SJCRH30 (cell line): Measurements from ENCODE around the gene PYGB. TPM values are rescaled to one million over a fixed set of nuclear protein-coding genes. Genes with fewer than 3 reads are reported as not detected.
"Not testable (repeated sequence)": the region's sequence is repeated elsewhere in the genome, so short reads cannot be mapped to it uniquely, and the experiment has no call there.

Experiments used
- DNase-seq, 2 experiments: peaks; one replicate each; pipeline ENCODE4 v3.0.0-alpha.2; 2015 to 2020
- H3K27ac ChIP-seq: fragments of 250-450 bp; sonication (Bioruptor Pico); 2 replicates; pipeline ENCODE4 v1.5.1; 2020; ENCODE audit warnings: mild to moderate bottlenecking, moderate library complexity
- H3K27me3 ChIP-seq: fragments of 250-450 bp; sonication (Bioruptor Pico); 2 replicates; pipeline ENCODE4 v1.5.1; 2020; ENCODE audit warnings: mild to moderate bottlenecking, moderate library complexity
- H3K36me3 ChIP-seq: fragments of 250-450 bp; sonication (Bioruptor Pico); 2 replicates; pipeline ENCODE4 v1.5.1; 2020; ENCODE audit warnings: mild to moderate bottlenecking, moderate library complexity
- H3K4me1 ChIP-seq: fragments of 250-450 bp; sonication (Bioruptor Pico); 2 replicates; pipeline ENCODE4 v1.5.1; 2020; ENCODE audit warnings: mild to moderate bottlenecking, moderate library complexity
- H3K4me3 ChIP-seq: fragments of 250-450 bp; sonication (Bioruptor Pico); 2 replicates; pipeline ENCODE4 v1.5.1; 2020; ENCODE audit warnings: mild to moderate bottlenecking, moderate library complexity
- H3K9me3 ChIP-seq: fragments of 250-450 bp; sonication (Bioruptor Pico); replicated peaks from 2 replicates; pipeline ENCODE4 v1.5.1; 2020; ENCODE audit warnings: mild to moderate bottlenecking, moderate library complexity
- total RNA-seq: library from RNA; depleted of rRNA; stranded (reverse); fragments of >200 nt; shearing (Covaris generic); gene quantifications from 2 replicates; pipeline ENCODE4 v1.2.3, GENCODE V29; 2014

The PYGB gene
- total RNA-seq, 1 experiment from 2014 or later, result 42.3 TPM

DNA sequence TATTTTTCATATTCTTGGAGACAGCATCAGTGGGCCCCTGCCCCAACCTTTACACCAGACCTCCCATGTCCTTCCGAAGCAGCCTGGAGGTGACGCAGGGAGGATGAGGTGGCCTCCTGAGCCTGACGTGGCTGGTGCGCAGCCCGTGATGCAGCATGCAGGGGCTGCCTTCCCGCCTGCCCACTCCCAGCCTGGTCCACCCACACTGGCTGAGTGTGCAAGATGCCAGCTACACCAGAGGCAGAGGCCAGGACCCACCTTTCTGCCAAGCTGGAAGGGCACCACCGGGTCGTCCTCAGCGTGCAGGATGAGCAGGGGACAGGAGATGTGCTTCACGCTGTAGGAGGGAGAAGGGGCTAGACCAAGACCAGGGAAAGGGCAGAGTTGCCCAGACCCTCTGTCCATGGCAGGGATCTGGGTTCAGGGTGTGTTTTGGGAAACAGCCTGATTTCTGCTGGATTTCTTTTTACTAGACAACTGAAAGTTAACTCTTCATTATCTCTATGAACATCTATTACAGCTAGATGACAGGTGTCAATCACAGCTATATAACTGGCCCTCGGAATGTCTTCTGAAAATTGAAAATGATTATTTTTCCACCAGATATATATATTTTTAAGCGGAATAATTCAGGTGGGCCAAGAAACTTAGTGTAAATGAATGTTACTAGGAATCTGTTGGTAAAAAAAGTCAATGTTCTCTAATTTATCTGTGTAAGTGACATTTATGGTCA, 55.6 kb downstream of the PYGB start:
- H3K9me3 ChIP-seq, result no peaks in the 10 kb centered on the region

DNA sequence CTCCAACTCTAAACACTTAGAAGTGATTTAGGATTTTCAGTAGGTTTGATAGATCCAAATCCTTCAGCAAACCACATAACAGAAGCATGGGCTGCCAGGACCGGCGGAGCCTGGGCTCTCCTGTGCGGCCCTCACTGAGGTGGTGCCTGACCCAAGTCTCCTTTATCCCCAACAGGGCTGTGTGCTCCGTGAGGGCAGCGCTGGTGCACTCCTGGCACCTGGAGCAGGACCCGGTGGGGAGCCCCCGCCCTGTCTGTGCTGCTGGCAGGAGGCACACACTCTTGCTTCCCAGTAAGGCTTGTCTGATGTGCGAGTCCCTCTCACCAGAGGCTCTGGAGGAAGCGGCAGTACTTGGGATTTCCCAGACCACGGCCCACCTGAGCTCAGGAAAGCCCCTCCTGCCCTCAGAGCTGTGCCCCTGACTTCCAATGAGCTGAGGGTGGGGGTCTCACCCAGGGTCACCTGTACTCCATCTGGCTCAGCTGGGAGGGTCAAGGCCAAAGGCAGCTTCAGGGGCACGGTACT, 56.2 kb downstream of the PYGB start:
- Histone ChIP-seq H3K27ac (no peak overlapping the region), H3K27me3 (no peaks in the 10 kb centered on the region), H3K36me3 (peaks cover 9% of the 10 kb centered on the region), H3K4me1 (peaks cover 26% of the 10 kb centered on the region), H3K4me3 (no peak overlapping the region), H3K9me3 (no peaks in the 10 kb centered on the region)
- DNase-seq, result no peak

More for the DNA sequence above, 55.6 kb downstream of the PYGB start:
- H3K27ac ChIP-seq, result no peak overlapping the region
- H3K4me1 ChIP-seq, result peaks cover 23% of the 10 kb centered on the region
- H3K4me3 ChIP-seq, result no peak overlapping the region
- no peak for DNase-seq
- H3K36me3 ChIP-seq, result peaks cover 9% of the 10 kb centered on the region
- no peaks in the 10 kb centered on the region for H3K27me3 ChIP-seq

DNA sequence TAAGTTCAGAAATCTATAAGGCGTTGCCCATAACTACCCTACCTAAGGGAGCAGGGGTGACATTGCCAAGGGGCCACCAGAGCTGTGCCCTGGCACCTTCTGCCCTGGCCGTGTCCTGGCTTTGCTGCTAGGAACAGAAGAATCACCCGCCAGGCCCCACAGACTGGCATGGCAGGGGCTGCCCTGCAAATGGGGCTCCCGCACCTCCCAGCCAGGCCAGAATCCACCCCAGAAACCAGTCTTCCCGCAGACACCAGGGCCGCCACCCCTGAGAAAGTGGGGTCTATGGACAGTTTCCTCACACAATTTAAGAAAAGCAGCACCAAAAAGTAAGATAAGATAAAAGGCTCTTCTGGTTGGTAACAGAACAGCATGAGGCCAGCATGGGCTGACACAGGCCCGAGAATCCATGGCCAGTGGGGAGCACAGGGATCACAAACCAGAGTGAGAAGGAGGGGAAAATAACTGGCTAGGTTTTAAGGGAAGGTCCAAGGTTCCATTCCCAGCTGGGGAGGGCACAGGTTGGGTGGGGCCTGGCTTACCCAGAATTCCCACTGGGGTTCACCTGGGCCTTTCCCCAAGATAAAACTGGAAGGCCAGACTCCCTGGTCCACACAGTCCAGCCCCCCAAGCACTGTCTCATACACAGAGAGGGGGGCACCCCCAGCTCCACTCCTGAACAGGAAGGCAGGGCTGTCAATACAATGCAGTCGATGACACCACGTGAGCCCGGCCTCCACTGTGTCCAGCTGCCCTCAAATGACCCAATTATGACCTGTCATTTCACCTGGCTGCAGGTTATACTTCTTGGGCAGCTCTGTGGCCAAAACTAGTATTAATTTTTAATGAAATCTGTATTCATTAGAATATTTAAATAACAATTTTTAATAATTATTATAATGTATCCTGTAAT, 59.4 kb downstream of the PYGB start:
- H3K27me3 ChIP-seq, result no peaks in the 10 kb centered on the region
- H3K27ac ChIP-seq, result no peak overlapping the region
- peaks cover 3% of the 10 kb centered on the region; the same call in 1 of the 2 replicates for H3K36me3 ChIP-seq
- no peak for DNase-seq
- no peak overlapping the region for H3K4me3 ChIP-seq
- H3K9me3 ChIP-seq, result no peaks in the 10 kb centered on the region
- H3K4me1 ChIP-seq, result peaks cover 34% of the 10 kb centered on the region

DNA sequence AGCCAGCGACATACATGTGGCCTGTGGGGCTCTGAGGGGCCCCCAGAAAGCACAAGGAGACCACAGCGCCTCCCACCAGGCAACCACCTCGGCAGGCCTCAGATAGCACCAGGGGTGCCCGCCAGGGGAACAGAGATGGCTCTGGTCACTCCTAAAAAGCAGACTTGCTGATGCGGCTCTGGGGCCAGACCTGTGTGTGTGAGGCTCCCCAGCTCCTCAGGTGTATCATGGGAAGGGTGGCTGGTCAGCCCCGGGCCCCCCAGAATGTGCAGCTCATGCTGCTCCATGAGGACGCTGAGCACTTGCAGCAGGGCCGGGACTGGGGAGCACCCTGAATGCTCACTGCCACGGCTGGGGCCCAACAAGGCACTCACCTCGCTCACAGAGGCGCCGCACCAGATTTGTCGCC, 60.2 kb downstream of the PYGB start:
- peaks cover 34% of the 10 kb centered on the region for H3K4me1 ChIP-seq
- no peak for DNase-seq
- no peak overlapping the region for H3K4me3 ChIP-seq
- no peak overlapping the region for H3K27ac ChIP-seq
- no peaks in the 10 kb centered on the region for H3K9me3 ChIP-seq
- peaks cover 3% of the 10 kb centered on the region; the same call in 1 of the 2 replicates for H3K36me3 ChIP-seq
- H3K27me3 ChIP-seq, result no peaks in the 10 kb centered on the region

DNA sequence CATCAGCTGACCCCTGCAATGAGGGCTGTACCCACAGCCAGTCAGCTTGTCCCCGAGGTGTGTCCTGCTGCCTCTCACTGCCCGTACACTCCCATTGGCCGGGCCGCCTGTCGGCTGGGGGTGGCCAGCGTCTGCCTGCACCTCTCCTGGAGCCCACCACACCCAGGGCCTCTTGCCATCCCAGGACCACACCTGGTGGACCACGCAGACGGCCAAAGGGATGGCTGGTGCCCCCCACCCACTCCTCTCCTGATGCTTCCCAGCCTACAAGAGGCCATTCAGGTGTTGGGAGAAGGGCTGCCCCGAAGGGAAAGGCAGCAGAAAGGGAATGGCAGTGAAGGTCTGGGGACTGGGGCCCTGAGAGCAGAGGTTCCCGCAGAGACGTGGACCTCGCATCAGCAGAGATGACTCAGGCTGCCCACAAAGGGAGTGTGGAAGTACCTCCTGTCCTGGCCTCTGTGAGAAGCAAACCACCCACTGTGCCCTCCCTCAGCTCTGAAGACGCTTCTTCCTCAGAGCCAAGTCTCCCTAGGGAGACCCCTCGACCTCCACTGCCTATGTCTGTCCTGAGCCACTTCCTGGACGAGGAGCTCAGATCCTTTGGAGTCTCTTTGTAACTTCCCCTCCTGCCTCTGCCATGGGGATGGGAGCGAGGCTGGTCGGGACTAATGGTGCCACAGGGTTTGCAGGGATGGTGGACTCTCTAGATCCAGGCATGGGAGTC, 60.9 kb downstream of the PYGB start:
- Histone ChIP-seq H3K27me3 (no peaks in the 10 kb centered on the region), H3K36me3 (peaks cover 6% of the 10 kb centered on the region; the same call in 1 of the 2 replicates), H3K27ac (no peak overlapping the region), H3K4me3 (no peak overlapping the region), H3K9me3 (no peaks in the 10 kb centered on the region), H3K4me1 (peaks cover 34% of the 10 kb centered on the region)
- DNase-seq, result no peak

DNA sequence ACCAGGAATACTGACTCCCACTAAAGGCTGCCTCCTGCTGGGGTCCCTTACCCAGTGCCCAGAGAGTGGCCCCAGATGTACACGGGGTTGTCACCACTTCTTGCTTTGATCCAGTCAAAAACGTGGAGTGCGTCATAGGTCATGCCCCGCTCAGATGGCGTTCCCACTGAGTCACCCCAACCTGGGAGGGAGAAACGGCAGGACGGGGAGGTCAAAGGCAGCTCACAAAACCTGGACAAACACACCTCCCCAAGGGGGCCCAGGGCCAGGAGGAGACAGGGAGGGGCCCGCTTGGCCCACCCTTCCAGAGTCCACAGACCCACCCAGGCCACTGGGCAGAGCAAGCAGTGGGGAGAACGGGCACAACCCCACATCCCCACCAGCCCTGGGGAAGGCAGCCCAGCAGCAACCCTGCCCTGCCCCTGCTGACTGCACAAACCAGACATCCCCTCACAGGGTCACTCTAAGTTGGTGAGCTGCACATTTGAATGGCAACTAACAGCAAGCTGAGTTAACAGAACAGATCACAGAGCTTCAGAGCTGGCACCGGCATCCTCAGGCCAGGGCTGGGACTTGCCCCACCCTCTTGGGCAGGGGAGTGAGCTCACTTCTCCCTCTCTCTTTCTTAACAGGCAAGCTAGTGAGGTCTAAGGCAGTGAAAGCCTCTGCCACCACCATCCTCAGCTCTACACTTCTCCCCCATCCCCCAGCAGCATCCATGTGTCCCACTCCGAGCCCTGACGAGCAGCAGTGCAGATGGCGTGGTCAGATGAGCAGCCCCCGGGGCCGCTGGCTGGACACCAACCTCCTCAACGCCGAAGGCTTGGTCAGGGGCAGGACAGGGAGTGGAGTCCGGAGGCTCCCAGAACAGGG, 61.7 kb downstream of the PYGB start:
- Histone ChIP-seq H3K4me3 (no peak overlapping the region), H3K9me3 (no peaks in the 10 kb centered on the region), H3K27me3 (no peaks in the 10 kb centered on the region), H3K36me3 (peaks cover 9% of the 10 kb centered on the region; the same call in 1 of the 2 replicates), H3K4me1 (peaks cover 34% of the 10 kb centered on the region), H3K27ac (peak overlapping the region; percentile 60)
- DNase-seq, result no peak

DNA sequence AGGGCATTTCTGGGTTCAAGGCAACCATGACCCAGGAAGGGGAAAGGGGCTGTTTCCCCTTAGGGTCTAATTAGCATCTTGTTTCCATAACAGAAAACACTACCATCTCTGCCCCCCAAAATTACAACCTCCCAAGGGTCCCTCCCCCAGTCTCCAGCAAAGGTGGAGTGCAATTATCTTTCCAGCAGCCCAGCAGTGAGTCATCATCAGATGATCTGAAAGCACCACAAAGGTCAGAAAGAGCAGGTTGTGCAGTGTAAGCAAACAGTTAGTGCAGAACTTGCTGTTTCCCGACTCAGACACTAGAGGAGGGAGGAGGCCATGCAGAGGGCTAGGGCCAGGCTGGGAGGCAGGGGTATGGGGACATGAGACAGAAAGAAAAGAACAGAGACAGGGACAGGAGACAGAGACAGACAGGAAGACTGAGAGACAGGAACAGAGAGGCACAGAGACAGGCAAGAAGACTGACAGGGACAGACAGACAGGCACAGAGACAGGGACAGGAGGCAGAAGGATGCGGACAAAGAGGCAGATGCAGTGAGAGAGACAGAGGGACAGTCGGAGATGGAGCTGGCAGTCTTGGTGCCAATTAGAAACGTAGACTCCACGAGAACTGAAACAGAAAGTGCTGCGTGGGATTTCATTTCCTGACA, 62.5 kb downstream of the PYGB start:
- Histone ChIP-seq H3K4me1 (peaks cover 34% of the 10 kb centered on the region), H3K27me3 (no peaks in the 10 kb centered on the region), H3K4me3 (no peak overlapping the region), H3K36me3 (peaks cover 9% of the 10 kb centered on the region; the same call in 1 of the 2 replicates), H3K27ac (peak overlapping the region; percentile 60), H3K9me3 (no peaks in the 10 kb centered on the region)
- peak; percentile 68 to 71 for DNase-seq

DNA sequence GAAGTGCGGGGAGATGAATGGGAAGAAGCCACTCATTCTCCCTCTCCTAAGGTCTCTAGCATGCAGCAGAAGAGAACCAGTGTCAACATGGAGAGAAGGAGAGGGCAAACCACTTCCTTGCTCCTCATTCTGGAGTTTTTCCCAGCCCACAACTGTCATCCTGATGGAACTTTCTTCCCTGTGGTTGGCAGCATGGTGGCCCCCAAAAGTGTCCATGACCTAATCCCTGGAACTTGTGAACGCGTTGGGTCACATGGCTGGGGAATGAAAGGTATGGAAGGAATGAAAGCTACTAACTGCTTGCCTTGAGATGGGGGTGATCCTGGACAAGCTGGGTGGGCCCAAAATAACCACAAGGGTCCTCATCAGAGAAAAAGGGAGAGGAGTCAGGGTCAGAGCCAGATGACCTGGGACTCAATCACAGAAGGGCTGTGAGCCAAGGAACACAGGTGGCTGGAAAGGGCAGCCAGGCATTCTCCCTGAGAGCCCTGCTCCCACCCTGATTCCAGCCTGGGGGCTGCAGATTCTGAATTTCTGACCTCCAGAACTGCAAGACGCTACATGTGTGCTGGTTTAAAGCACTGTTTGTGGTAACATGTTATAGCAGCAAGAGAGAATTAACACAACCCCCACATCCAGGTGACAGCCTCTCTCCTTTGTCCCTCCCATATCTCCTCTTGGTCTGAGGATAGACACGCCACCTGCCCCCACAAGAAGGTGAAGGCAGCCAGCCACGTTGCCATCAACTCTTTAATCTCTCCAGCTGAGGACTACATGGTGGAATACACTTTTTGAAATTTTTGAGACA, 63.2 kb downstream of the PYGB start:
- Histone ChIP-seq H3K27me3 (no peaks in the 10 kb centered on the region), H3K36me3 (peaks cover 9% of the 10 kb centered on the region; the same call in 1 of the 2 replicates), H3K9me3 (no peaks in the 10 kb centered on the region), H3K4me3 (no peak overlapping the region), H3K27ac (peak overlapping the region; percentile 60), H3K4me1 (peaks cover 34% of the 10 kb centered on the region)
- peak; percentile 42 to 57 for DNase-seq

DNA sequence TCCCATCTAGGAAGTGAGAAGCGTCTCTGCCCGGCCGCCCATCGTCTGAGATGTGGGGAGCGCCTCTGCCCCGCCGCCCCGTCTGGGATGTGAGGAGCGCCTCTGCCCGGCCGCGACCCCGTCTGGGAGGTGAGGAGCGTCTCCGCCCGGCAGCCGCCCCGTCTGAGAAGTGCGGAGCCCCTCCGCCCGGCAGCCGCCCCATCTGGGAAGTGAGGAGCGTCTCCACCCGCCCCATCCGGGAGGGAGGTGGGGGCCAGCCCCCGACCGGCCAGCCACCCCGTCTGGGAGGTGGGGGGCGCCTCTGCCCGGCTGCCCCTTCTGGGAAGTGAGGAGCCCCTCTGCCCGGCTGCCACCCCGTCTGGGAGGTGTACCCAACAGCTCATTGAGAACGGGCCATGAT, 64.8 kb downstream of the PYGB start:
- H3K36me3 ChIP-seq, DNase-seq, H3K9me3 ChIP-seq, H3K27me3 ChIP-seq, H3K27ac ChIP-seq, H3K4me3 ChIP-seq: not testable (repeated sequence)
- peaks cover 34% of the 10 kb centered on the region for H3K4me1 ChIP-seq

DNA sequence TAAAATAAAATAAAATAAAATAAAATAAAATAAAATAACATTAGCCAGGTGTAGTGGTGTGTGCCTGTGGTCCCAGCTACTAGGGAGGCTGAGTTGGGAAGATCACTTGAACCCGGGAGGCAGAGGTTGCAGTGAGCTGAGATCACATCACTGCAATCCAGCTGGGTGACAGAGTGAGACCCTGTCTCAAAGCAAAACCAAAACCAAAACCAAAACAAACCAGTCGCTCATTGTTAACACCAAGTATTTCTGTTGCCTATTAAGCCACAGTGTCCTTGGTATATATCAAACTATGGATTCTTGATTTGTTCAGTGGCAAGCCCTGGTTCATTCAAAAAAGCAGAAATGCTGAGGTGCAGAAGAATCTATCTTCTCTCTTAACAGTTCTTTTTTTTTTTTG, 65.7 kb downstream of the PYGB start:
- Histone ChIP-seq H3K36me3 (peaks cover 5% of the 10 kb centered on the region; the same call in 1 of the 2 replicates), H3K27me3 (no peaks in the 10 kb centered on the region), H3K9me3 (no peaks in the 10 kb centered on the region), H3K4me3 (no peak overlapping the region), H3K4me1 (peaks cover 34% of the 10 kb centered on the region), H3K27ac (no peak overlapping the region)
- DNase-seq, result no peak

DNA sequence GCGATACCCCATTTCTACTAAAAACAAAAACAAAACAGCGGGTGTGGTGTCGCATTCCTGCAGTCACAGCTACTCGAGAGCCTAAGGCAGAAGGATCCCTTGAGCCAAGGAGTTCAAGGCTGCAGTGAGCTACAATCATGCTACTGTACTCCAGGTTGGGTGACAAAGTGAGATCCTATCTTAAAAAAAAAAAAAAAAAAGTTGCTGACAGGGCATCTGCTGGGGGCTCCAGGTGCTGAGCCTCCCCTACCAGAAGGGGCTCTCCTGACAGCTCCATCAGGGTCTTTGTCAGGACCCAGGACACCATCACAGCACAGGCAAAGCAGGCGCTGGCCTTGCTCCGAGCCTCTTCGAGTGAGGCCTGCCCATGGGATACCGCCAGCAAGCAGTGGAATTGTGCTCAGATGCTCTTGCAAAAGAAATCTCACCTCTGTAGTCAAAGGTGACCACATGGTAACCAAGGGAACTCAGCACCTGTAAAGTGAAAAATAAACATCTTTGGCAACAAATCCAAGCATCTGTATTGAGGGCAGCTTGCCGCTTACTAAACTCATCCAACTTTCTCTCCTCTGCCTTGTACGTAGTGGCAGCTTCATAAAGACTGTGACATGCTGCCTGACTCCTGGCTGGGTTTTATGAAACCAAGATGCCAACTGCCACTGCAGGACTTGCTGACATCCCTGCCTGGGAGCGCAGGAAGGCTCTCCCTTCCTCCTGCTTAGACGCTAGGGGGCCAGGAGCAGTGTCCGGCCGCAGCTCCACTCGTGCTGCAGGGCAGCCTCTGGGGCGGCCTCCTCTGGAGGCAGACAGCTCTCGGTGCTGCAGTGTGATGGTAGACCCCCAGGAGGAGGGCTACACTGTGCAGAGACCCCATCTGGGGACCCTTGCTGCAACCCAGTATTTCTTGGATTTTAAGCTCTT, 66.9 kb downstream of the PYGB start:
- Histone ChIP-seq H3K27me3 (no peaks in the 10 kb centered on the region), H3K36me3 (peaks cover 5% of the 10 kb centered on the region; the same call in 1 of the 2 replicates), H3K4me1 (peaks cover 22% of the 10 kb centered on the region), H3K27ac (no peak overlapping the region), H3K9me3 (no peaks in the 10 kb centered on the region), H3K4me3 (no peak overlapping the region)
- no peak for DNase-seq
